Measurements from ENCODE around the gene DLG1.

DNA sequence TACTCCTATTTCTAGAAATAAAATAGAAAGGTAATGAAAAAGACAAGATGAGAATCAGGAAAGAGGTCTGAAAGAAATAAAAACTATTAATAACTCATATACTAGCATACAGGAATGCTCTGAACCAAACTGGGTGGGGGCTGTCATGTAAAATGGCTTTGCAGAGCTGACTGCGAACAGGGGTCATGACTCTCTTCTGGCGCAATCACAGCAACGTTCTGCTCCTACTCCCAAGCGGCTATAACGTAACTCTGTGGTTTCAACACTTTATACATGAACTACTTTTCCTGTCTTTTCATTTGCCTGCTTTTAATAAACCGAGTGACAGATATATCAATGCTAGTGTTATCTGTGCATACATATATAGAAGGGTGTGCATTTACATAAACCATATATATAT lies 116.7 kb downstream of the DLG1 start:
- TF ChIP-seq, protein P1, sequence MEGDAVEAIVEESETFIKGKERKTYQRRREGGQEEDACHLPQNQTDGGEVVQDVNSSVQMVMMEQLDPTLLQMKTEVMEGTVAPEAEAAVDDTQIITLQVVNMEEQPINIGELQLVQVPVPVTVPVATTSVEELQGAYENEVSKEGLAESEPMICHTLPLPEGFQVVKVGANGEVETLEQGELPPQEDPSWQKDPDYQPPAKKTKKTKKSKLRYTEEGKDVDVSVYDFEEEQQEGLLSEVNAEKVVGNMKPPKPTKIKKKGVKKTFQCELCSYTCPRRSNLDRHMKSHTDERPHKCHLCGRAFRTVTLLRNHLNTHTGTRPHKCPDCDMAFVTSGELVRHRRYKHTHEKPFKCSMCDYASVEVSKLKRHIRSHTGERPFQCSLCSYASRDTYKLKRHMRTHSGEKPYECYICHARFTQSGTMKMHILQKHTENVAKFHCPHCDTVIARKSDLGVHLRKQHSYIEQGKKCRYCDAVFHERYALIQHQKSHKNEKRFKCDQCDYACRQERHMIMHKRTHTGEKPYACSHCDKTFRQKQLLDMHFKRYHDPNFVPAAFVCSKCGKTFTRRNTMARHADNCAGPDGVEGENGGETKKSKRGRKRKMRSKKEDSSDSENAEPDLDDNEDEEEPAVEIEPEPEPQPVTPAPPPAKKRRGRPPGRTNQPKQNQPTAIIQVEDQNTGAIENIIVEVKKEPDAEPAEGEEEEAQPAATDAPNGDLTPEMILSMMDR (IDR thresholded peaks at IDR 0.05) = no peak
- TF ChIP-seq EP300 (IDR thresholded peaks at IDR 0.05) (no peak), POLR2A (IDR thresholded peaks at IDR 0.05) (no peak)
